H1 (cell line): ENCODE data around the gene TCERG1L.

Experiments used
- CBX8 ChIP-seq: fragments of 300-800, 300-1000 bp; sonication (generic); IDR thresholded peaks from 2 replicates; pipeline ENCODE4 v1.7.1; 2016; ENCODE audit warnings: low read depth, low read length, borderline replicate concordance
- CTCF ChIP-seq, 3 experiments: IDR thresholded peaks; 1 replicate in 2 of 3; 2 replicates in 1 of 3; pipeline versions ENCODE4 v1.5.1 to v1.6.1; 2011; ENCODE audit warnings: low read length in 3 of 3, mild to moderate bottlenecking in 3 of 3, inconsistent platforms in 2 of 3, low read depth in 1 of 3, moderate library complexity in 1 of 3; ENCODE audit not compliant: insufficient read depth in 1 of 3; ENCODE audit errors: control extremely low read depth in 1 of 3
- EZH2 ChIP-seq: fragments of 200-600 bp; sonication (generic); IDR thresholded peaks from 2 replicates; pipeline ENCODE4 v1.7.1; 2012; ENCODE audit warnings: low read depth, mild to moderate bottlenecking, moderate library complexity, low read length, inconsistent platforms; ENCODE audit not compliant: severe bottlenecking
- JUND ChIP-seq: IDR thresholded peaks from 2 replicates; pipeline ENCODE4 v1.6.1; 2011; ENCODE audit warnings: mild to moderate bottlenecking, improper control_type of control experiment, low read length
- POLR2A ChIP-seq, 2 experiments: IDR thresholded peaks; 1 replicate in 1 of 2; 2 replicates in 1 of 2; pipeline ENCODE4 v1.6.1; 2011; ENCODE audit warnings: low read depth in 2 of 2, low read length in 2 of 2, mild to moderate bottlenecking in 2 of 2; ENCODE audit errors: control extremely low read depth in 1 of 2
- RXRA ChIP-seq: IDR thresholded peaks from 2 replicates; pipeline ENCODE4 v1.6.1; 2011; ENCODE audit warnings: low read depth, mild to moderate bottlenecking, low read length, moderate library complexity; ENCODE audit not compliant: insufficient read depth
- SIN3A ChIP-seq, 2 experiments: IDR thresholded peaks in 1 of 2; conservative IDR thresholded peaks in 1 of 2; 2 replicates each; pipeline ENCODE4 v1.6.1; 2011 to 2012; ENCODE audit warnings: low read length in 2 of 2, improper control_type of control experiment in 1 of 2, low read depth in 1 of 2, mild to moderate bottlenecking in 1 of 2
- SUZ12 ChIP-seq: fragments of 200-600 bp; sonication (generic); IDR thresholded peaks from 2 replicates; pipeline ENCODE4 v1.6.1; 2012; ENCODE audit warnings: mild to moderate bottlenecking, inconsistent platforms, low read length, moderate library complexity, mixed read lengths

GRCh38 chr10:131196176-131196885 is 115.2 kb downstream of the TCERG1L start:
- TF ChIP-seq RXRA (no peak), POLR2A (IDR thresholded peaks at IDR 0.05; ENCODE audit: control extremely low read depth in 1 of 2, low read depth in 2 of 2, low read length in 2 of 2) (no peak), CTCF (IDR thresholded peaks at IDR 0.05; ENCODE audit: control extremely low read depth in 1 of 3, insufficient read depth in 1 of 3, low read depth in 1 of 3, low read length in 3 of 3) (no peak), EZH2 (no peak), CBX8 (no peak), JUND (no peak), SUZ12 (no peak), SIN3A (conservative IDR thresholded peaks at IDR 0.05 in 1 of 2, IDR thresholded peaks at IDR 0.05 in 1 of 2; ENCODE audit: low read depth in 1 of 2, low read length in 2 of 2) (no peak)
